ENCODE data around the gene CCT2. TPM values are rescaled to one million over a fixed set of nuclear protein-coding genes. Genes with fewer than 3 reads are reported as not detected.

CCT2 gene
- total RNA-seq: 175 and 262 TPM in 2 replicates

DNA sequence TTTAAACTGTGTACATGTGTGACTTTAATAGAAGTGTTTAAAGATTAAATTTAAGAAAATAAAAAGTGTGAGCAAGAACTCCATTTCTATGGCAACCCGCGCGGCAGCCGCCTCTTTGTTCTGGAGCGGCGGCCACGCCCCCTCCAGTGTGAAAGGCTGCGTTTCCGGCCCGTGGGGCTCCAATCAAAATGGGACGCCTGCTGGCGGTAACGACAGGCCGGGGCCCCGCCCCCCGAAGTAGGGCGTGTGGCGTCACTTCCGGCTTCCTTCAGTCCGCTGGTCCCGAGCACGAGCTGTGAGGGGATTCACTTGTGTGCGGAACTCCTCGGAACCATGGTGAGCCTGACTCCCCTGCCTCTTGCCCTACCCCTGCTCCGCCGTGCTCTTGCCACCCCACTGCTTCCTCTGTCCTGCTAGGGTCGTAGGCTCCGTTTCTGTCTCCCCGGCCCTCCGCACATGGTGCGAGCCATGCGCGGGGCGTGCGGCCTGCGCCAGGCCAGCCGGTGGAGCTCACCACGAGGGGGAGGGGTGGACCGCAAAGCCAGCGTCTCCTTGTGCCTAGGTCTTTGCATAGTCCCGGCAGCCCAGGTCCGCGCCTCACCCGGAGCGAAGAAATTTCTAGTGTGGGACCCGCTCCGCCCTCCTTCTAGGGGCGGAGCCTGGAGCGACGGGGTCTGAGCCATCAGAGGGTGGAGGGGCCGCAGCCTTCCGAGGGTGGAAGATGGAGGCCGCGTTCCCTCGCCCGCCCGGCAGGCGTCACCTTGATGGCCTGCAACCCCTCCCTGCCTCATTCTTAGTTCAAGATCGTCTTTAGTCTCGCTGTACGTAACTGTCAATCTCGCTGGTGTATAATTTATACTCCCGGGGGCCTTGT is at the start of gene CCT2:
CCT2 (plus strand) TSS at position 271 of the 874 bp plus-strand sequence; CDS start at position 334, 63 bp downstream.

DNA sequence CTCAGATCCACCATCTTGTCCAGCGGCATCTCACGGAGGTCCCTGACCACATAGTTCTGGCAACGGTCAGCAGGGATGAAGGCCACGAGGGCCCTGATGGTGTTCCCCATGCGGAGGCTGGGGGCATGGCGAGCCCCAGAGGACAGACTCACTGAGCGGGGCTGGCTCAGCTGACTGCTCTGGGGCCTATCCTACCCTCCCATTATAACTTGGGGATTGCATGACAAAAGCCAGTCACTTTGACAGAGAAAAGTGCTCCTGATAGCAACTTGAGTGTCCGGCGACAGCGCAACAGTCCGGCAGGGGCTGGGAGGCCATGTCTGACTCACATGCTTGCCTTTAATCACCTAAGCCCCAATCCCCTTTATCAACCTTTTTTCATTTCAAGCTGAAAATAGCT is 25.5 kb downstream of the CCT2 start, which contains the start of gene LRRC10:
LRRC10 (minus strand) TSS at position 179 of the 400 bp plus-strand sequence; CDS start at position 110, 69 bp downstream.

Other genes with a start within 250 kb of the CCT2 start
- not detected in 2 replicates for gene LYZ, start 237.1 kb upstream of the CCT2 start, total RNA-seq
- gene YEATS4, start 225.7 kb upstream of the CCT2 start, total RNA-seq: 39.5 and 49.9 TPM in 2 replicates
- gene FRS2, start 115.1 kb upstream of the CCT2 start, total RNA-seq: 28.0 and 34.0 TPM in 2 replicates
- gene LRRC10, start 25.4 kb downstream of the CCT2 start, total RNA-seq: not detected in 2 replicates
- not detected in 2 replicates for gene BEST3, start 113.8 kb downstream of the CCT2 start, total RNA-seq
- gene RAB3IP, start 153.4 kb downstream of the CCT2 start, total RNA-seq: 21.8 and 37.5 TPM in 2 replicates
- 0.42 TPM in 1 of 2 replicates, not detected in the other for gene MYRFL, start 239.8 kb downstream of the CCT2 start, total RNA-seq